ENCODE measurements around the gene LCLAT1.

LCLAT1 gene

DNA sequence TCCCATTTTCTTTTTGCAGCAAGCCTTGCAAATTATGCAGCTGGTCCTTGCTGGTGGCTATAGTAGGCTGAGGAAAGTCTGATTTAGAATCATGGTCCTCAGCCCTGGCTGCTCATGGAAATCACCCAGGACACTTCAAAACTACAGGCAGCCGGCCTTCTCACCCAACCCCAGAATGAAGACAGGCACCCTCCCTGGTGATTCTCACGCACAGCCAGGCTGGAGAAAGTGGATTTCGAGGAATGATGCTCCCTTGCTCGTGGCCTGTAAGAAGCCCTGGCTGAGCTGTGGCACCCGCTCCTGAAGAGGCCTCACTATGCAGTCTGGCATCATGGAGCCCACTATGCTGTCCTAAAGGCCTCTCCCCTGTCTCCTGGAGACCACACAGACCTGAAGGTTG lies 202.8 kb downstream of the LCLAT1 start:
- DNase-seq = no peak

DNA sequence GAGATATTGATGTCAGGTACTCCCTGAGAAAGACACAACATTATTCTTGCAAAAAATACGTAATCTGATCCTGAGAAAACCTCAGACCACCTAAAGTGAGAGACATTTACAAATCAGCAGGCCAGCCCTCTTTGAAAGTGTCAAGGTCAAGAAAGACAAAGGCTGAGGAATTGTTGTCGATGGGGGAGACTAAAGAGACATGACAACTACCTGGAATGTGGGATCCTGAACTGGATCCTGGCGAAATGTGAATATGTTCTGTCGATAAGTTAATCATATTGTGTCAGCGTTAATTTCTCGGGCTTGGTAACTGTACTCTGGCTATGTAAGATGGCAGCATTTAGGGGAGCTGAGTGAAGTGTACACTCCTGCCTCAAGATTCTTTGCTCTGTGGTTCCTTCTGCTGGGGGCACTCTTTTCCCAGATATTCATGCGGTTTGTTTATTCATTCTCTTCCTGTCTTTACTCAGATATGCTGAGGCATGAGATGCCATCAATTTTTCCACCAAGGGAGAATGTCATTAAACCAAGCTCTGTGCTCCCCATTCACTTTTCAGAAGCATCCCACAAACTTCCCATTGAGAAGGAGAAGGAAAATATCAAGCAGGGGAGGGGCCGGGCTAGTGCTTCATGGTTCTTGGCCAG lies 205.3 kb downstream of the LCLAT1 start:
- no peak for DNase-seq

GRCh38 chr2:30653847-30654246 lies 206.8 kb downstream of the LCLAT1 start:
- no peak for DNase-seq

- no peak for DNase-seq
These were observed 207.4 kb downstream of the LCLAT1 start for GRCh38 chr2:30654404-30654803.

- DNase-seq = no peak
These were observed 208.2 kb downstream of the LCLAT1 start for GRCh38 chr2:30655211-30655610.

- DNase-seq = no peak
These were observed 208.6 kb downstream of the LCLAT1 start for GRCh38 chr2:30655660-30656059.

DNA sequence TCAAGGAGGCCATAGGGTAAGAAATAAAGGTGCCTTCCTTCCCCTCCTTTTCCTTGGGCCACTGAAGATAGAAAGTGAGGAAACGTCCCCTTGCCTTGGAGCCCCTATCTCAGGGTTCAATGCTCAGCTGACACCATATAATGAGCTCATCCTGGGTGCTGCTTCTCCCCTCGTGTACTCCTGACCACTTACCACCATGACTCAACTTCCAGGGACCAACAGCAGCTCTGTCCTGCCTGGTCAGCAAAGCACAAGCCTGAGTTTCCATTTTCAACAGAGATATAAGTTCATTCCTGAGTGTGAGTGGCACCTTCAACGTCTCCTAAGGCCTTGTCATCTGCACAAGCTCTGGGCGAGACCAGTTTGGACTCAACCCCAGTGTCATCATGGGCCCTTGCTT lies 209.0 kb downstream of the LCLAT1 start:
- DNase-seq = no peak

GRCh38 chr2:30661173-30662107 lies 214.4 kb downstream of the LCLAT1 start:
- no peak for DNase-seq

GRCh38 chr2:30662268-30663131 lies 215.5 kb downstream of the LCLAT1 start:
- DNase-seq = no peak

GRCh38 chr2:30663321-30663720 lies 216.3 kb downstream of the LCLAT1 start:
- no peak for DNase-seq

GRCh38 chr2:30663806-30664205 lies 216.8 kb downstream of the LCLAT1 start:
- no peak for DNase-seq

DNA sequence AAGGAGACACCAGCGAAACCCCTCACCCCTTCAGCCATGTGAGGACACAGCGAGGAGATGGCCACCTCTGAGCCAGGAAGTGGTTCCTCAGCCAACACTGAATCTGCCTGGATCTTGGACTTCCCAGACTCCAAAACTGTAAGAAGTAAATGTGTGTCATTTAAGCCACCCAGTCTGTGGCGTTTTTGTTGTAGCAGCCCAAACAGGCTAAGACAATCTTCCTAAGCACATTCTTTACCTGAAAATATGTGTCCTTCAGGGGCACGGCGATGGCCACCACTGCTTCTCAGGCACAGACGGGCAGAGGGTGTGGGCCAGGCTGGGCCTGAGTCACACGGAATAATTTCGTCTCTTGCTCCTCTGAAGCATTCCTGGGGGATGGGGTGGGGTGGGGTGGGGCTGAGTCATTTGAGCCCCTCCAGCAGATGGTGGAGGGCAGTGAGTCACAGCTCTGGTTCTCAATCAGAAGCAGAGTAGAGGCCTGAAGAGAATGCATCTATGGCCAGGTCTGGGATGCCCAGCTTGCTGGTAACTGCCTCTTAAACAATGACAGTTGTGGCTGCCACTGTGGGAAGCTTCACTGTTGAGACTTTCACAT lies 217.8 kb downstream of the LCLAT1 start:
- DNase-seq = no peak

GRCh38 chr2:30665761-30666265 lies 218.8 kb downstream of the LCLAT1 start:
- no peak for DNase-seq

GRCh38 chr2:30666266-30666874 lies 219.3 kb downstream of the LCLAT1 start:
- no peak for DNase-seq

DNA sequence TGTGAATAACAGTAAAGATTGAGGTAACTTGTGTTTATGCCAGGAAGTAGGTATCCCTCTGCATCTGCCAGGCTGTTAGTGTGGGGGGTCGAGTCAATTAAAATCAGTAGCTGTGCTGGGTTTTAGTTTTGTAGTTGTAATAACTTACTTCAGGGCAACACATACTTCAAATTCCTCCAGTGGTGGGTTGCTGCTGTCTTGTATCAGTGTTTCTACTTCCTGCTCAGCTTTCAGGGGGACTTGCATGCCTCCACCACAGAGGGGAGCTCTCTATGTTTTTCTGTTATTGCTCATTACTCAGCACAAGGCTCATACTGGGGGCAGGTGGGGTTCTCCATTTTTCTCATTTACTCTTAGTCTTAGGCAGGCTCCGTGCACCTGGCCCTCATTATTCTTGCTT lies 223.4 kb downstream of the LCLAT1 start:
- no peak for DNase-seq

GRCh38 chr2:30673127-30673526 lies 226.1 kb downstream of the LCLAT1 start:
- no peak for DNase-seq

DNA sequence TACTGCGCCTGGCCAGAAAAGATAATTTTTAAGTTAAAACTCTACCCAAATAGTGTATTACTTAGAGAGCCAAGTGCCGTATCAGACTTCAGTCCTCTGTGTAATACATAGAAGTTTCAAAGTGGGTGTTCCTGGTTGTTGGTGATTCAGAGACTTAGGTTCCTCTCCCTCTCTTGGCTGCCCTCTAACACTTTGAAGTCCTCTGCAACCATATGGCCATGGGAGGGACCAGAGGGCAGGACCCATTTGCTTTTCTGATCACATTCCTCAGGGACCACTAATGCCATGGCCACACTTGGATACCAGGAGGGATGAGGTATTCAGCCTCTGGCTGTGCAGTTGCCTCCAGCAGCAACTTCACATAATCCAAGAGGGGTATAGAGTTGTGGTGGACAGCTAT lies 228.7 kb downstream of the LCLAT1 start:
- no peak for DNase-seq

GRCh38 chr2:30677231-30677630 lies 230.2 kb downstream of the LCLAT1 start:
- no peak for DNase-seq

DNA sequence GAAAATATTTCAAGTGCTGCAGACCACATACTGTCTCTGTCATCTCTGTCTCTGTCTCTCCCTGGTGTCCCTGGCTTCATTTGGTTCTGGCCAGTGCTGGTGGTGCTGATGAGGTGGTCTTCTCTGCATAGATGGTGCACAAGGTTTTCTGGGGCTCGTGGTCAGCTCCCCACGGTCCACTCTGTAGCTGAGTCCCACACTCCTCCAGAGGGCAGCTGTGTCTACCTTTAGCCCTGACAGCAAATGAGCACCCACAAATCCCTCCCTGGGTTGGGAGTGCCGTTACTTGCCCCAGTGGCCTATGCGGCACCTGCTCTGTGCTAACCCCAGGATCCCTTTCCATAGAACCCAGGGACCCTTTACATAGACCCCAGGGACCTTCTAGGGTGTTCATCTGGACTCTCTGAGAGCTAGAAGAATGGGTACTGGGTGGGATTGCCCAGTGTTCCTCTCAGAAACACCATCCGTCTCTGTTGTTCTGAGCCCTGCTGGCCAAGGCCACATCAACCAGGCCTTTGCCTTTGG lies 230.9 kb downstream of the LCLAT1 start:
- no peak for DNase-seq

DNA sequence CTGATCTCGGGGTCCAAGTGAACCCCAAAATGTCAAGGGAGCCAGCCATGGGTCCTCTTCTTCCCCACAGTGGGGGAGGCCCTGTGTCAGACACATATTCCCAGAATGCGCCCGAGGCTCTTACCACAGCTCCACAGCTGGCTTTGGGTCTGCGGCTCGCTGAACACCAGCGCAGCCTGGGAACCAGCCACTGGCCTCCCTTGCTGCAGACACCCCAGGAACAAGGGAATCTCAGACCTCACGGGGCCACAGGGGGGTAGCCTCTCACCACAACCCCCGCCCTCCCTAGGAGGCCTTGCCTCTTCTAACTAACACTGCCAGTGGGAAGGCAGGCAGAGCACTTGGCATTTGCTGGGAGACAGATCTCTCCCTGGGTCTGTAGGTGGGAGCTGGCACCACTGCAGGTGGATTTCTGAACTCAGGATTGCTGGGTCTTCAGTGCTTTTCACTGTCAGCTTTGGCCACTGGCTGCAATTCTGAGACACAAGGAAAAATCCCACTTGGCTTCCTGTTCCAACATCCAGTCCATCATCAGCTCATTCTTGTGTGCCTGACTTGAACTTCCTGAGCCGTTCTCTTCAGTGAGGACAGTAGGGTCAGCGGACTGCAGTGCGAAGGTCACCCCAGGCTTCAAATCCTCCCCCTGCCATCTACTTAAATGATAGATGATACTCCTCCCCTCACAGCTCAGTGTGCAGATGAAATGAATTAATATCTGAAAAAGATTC lies 231.5 kb downstream of the LCLAT1 start:
- DNase-seq = no peak

DNA sequence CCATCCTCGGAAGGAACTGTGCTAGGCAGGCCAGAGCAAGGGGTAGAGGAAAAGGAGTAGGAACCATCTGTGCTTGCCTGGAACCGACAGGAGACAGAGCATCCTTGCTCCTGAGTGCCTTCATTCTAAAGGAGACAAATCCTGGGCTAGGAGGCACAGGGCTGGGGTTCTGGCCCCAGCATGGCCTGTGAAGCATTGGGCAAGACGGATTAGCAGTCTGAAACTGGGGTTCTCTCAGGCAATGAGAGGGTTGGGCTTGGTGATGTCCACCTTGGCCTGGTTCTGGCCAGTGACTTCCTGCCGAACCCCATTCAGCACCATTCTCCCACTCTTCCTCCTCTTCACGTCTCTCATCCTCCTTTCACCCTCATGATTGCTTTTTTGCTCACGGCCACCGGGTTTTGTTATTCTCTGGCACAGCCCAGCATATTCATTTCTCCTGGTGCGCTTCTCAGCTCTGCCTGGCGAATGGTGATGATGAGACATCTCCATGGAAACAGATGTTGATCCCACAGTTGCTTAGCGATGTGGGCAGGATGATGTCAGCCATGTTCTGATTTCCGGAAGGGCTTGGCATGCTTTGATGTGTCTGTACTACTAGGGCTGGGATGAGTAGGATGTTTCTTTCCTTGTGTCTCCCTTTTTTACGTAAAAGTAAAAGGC lies 232.5 kb downstream of the LCLAT1 start:
- no peak for DNase-seq
